Measurements from ENCODE around the gene OXNAD1.

Gene OXNAD1

GRCh38 chr3:16325850-16326249 lies 60.8 kb downstream of the OXNAD1 start:
- in situ Hi-C loops (cut with MboI; ENCODE audit: low sequenced_read_pairs), result no loop called here

- in situ Hi-C loops (cut with MboI; ENCODE audit: low sequenced_read_pairs), result no loop called here
Measured at GRCh38 chr3:16326724-16327349, 61.8 kb downstream of the OXNAD1 start.

GRCh38 chr3:16328124-16328523 lies 63.1 kb downstream of the OXNAD1 start:
- in situ Hi-C loops (cut with MboI; ENCODE audit: low sequenced_read_pairs), result no loop called here

- in situ Hi-C loops (cut with MboI; ENCODE audit: low sequenced_read_pairs), result no loop called here
Measured at GRCh38 chr3:16329036-16329825, 64.2 kb downstream of the OXNAD1 start.

GRCh38 chr3:16329826-16330129 lies 64.8 kb downstream of the OXNAD1 start:
- in situ Hi-C loops (cut with MboI; ENCODE audit: low sequenced_read_pairs), result no loop called here

- in situ Hi-C loops (cut with MboI; ENCODE audit: low sequenced_read_pairs), result no loop called here
Measured at GRCh38 chr3:16330351-16330750, 65.3 kb downstream of the OXNAD1 start.

- in situ Hi-C loops (cut with MboI; ENCODE audit: low sequenced_read_pairs), result no loop called here
Measured at GRCh38 chr3:16331319-16331883, 66.4 kb downstream of the OXNAD1 start.

GRCh38 chr3:16332904-16333426 lies 68.0 kb downstream of the OXNAD1 start:
- in situ Hi-C loops (cut with MboI; ENCODE audit: low sequenced_read_pairs), result no loop called here

GRCh38 chr3:16334909-16335308 lies 69.9 kb downstream of the OXNAD1 start:
- in situ Hi-C loops (cut with MboI; ENCODE audit: low sequenced_read_pairs), result no loop called here

- in situ Hi-C loops (cut with MboI; ENCODE audit: low sequenced_read_pairs), result no loop called here
Measured at GRCh38 chr3:16335333-16335732, 70.3 kb downstream of the OXNAD1 start.

- in situ Hi-C loops (cut with MboI; ENCODE audit: low sequenced_read_pairs), result no loop called here
Measured at GRCh38 chr3:16335772-16336645, 71.0 kb downstream of the OXNAD1 start.

- in situ Hi-C loops (cut with MboI; ENCODE audit: low sequenced_read_pairs), result no loop called here
Measured at GRCh38 chr3:16336825-16337224, 71.8 kb downstream of the OXNAD1 start.

- in situ Hi-C loops (cut with MboI; ENCODE audit: low sequenced_read_pairs), result no loop called here
Measured at GRCh38 chr3:16337856-16338540, 73.0 kb downstream of the OXNAD1 start.

- in situ Hi-C loops (cut with MboI; ENCODE audit: low sequenced_read_pairs), result no loop called here
Measured at GRCh38 chr3:16338999-16339398, 74.0 kb downstream of the OXNAD1 start.

- in situ Hi-C loops (cut with MboI; ENCODE audit: low sequenced_read_pairs), result no loop called here
Measured at GRCh38 chr3:16343101-16343500, 78.1 kb downstream of the OXNAD1 start.

- in situ Hi-C loops (cut with MboI; ENCODE audit: low sequenced_read_pairs), result no loop called here
Measured at GRCh38 chr3:16346413-16347081, 81.5 kb downstream of the OXNAD1 start.

- in situ Hi-C loops (cut with MboI; ENCODE audit: low sequenced_read_pairs), result no loop called here
Measured at GRCh38 chr3:16347548-16347947, 82.5 kb downstream of the OXNAD1 start.

- in situ Hi-C loops (cut with MboI; ENCODE audit: low sequenced_read_pairs), result no loop called here
Measured at GRCh38 chr3:16349986-16350596, 85.1 kb downstream of the OXNAD1 start.

- in situ Hi-C loops (cut with MboI; ENCODE audit: low sequenced_read_pairs), result no loop called here
Measured at GRCh38 chr3:16350597-16351318, 85.7 kb downstream of the OXNAD1 start.

All from HL-60/S4 treated with phorbol 12-myristate 13-acetate at 8.2 ng/mL for 4 days and 3 days (cell line).